GM18858 (cell line): ENCODE results near the gene MEGF6.

Source experiments
- ATAC-seq: cut with Tn5 transposase; IDR thresholded peaks from one replicate; pipeline ENCODE4 v1.9.1; 2021; ENCODE audit not compliant: unreplicated experiment

MEGF6 gene, protein sequence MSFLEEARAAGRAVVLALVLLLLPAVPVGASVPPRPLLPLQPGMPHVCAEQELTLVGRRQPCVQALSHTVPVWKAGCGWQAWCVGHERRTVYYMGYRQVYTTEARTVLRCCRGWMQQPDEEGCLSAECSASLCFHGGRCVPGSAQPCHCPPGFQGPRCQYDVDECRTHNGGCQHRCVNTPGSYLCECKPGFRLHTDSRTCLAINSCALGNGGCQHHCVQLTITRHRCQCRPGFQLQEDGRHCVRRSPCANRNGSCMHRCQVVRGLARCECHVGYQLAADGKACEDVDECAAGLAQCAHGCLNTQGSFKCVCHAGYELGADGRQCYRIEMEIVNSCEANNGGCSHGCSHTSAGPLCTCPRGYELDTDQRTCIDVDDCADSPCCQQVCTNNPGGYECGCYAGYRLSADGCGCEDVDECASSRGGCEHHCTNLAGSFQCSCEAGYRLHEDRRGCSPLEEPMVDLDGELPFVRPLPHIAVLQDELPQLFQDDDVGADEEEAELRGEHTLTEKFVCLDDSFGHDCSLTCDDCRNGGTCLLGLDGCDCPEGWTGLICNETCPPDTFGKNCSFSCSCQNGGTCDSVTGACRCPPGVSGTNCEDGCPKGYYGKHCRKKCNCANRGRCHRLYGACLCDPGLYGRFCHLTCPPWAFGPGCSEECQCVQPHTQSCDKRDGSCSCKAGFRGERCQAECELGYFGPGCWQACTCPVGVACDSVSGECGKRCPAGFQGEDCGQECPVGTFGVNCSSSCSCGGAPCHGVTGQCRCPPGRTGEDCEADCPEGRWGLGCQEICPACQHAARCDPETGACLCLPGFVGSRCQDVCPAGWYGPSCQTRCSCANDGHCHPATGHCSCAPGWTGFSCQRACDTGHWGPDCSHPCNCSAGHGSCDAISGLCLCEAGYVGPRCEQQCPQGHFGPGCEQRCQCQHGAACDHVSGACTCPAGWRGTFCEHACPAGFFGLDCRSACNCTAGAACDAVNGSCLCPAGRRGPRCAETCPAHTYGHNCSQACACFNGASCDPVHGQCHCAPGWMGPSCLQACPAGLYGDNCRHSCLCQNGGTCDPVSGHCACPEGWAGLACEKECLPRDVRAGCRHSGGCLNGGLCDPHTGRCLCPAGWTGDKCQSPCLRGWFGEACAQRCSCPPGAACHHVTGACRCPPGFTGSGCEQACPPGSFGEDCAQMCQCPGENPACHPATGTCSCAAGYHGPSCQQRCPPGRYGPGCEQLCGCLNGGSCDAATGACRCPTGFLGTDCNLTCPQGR (N-terminal part only)

GRCh38 chr1:3611170-3612019 is at the start of gene MEGF6:
Gene MEGF6 (minus strand): TSS chr1:3611508. CDS start chr1:3611268, 240 bp downstream.
- no peak for ATAC-seq

DNA sequence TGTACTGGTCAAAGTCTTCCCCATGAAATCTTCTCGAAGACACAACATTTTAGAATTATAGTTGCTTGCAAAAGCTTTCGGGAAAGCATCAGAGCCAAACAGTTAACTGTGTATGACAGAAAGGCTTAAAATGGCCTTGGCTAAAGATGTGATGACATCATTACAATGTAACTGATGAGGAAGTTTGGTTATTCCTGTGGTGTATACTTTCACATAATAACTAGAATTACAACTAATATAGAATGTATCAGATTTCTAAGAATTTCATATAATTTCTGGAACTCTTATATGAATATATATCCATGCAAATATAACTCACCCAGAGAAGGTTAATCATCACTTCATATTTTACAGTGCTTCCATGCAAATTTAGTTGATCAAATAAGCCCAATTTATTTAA is 49.4 kb upstream of the MEGF6 start:
- no peak for ATAC-seq

DNA sequence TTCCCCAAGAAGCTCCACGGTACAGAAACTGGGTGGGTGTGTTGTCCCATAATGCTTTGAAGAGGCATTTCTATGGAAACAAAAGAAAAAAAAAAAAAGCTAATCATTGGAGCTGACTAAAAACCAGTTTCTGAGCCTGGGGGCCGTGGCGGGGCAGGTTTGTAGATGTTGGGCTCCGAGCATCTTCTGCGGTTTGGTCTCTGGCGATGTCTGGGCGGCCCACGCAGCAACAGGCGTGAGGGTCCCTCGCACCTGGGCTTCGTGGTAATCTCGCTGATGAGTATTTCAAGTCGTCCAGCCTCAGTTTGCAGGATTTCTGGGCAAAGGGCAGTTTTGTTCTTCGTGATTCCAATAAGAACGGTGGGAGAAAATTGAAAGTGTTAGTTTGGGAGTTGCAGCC is 47.8 kb upstream of the MEGF6 start:
- no peak for ATAC-seq

DNA sequence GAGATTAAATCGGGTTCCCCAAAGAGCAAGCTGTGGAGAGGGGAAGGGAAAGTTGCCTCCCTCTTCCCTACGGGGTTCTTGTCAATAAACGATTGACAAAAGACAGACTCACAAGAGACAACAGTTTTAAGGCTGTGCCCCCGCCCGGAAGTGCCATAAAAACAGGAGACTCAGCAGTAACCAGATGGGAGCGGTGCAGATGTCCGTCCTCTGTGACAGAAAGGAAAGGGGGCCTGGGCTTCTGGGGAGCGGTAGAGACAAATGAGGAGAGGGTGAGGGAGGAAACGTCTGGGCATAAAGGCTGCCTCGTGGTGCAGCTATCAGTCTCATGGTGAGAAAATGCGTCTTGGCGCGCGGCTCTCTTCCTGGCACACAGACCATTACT is 46.9 kb upstream of the MEGF6 start:
- ATAC-seq: no peak

DNA sequence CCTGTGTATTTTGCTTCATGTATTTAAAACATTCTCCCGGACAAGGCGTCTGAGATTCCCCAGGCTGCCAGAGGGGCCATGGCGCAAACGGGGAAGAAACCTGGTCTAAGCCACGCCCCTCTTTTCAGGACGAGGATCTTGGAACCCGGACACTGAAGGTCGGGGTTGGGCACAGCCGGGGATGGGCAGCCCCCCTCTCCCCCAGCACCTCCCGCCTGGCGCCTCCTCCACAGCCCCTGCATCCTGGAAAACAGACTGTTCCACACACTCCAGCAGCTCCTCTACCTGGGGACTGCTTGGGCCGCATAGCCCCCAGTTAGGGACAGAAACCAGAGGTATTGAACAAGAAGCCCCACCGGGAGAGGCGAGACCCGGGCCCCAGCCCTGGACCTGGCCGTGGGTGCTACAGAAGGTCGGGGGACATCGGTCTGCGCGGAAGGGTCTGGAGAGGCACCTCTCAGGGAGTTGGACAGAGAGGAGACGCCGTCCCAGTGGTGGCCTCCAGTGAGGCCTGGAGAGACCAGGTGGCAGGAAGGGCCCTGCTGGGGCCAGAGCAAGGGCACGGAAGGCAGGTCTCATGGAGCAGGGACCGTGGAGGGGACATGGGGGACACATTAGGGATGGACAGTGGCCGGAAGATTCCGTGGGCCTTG is 46.4 kb upstream of the MEGF6 start:
- no peak for ATAC-seq

DNA sequence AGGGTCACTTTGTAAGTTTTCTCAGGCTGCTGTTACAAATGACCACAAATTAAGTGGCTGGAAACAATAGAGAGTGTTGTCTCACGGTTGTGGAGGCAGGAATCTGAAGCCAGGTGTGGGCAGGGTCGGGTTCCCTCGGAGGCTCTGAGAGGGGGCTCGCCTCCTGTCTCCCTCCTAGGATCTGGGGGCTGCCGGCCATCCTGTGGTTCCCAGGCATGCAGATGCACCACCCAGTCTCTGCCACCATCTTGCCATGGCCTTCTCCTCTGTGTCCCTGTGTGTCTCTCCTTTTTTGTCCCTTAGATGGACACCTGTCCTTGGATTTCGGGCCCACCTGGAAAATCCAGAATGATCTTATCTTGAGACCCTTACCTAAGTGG is 45.8 kb upstream of the MEGF6 start:
- ATAC-seq: peak; percentile 12

GRCh38 chr1:3656450-3657095 is 45.3 kb upstream of the MEGF6 start:
- peak; percentile 57 for ATAC-seq

DNA sequence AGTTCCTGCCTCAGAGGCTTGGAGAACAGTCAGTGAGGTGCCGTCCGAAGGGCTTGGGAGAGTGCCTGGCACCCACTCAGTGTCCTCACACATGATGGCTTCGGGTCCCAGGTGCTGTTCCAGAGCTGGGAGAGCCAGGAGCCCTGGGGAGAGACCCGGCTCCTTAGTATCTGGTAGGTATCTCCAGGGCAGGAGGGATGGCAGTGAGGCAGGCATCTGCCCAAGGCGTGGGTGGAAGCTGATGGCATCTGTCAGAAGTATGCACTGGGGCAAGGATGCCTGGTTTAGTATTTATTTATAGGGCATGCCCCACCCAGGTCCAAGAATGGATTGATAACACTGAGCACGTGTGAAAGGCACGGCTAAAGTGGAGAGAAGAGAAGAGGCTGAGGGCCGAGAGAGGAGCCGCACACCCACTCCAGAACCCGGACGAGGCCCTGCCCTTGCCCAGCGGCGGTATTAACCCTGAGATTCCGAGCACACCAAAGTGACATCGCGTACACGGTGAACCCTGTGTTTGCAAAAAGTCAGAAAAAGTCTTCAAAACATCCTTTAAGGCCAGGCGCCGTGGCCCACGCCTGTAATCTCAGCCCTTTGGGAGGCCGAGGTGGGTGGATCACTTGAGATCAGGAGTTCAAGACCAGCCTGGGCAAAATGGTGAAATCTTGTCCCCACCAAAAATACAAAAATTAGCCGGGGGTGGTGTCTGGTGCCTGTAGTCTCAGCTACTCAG is 43.4 kb upstream of the MEGF6 start:
- ATAC-seq: no peak

GRCh38 chr1:3653286-3653618 is 41.9 kb upstream of the MEGF6 start:
- ATAC-seq: no peak

GRCh38 chr1:3652548-3653285 is 41.4 kb upstream of the MEGF6 start:
- ATAC-seq: no peak

GRCh38 chr1:3651930-3652547 is 40.7 kb upstream of the MEGF6 start, which contains the start of gene TP73:
Gene TP73 (plus strand): TSS chr1:3652516. CDS start chr1:3682366, 29,850 bp downstream.
- no peak for ATAC-seq

DNA sequence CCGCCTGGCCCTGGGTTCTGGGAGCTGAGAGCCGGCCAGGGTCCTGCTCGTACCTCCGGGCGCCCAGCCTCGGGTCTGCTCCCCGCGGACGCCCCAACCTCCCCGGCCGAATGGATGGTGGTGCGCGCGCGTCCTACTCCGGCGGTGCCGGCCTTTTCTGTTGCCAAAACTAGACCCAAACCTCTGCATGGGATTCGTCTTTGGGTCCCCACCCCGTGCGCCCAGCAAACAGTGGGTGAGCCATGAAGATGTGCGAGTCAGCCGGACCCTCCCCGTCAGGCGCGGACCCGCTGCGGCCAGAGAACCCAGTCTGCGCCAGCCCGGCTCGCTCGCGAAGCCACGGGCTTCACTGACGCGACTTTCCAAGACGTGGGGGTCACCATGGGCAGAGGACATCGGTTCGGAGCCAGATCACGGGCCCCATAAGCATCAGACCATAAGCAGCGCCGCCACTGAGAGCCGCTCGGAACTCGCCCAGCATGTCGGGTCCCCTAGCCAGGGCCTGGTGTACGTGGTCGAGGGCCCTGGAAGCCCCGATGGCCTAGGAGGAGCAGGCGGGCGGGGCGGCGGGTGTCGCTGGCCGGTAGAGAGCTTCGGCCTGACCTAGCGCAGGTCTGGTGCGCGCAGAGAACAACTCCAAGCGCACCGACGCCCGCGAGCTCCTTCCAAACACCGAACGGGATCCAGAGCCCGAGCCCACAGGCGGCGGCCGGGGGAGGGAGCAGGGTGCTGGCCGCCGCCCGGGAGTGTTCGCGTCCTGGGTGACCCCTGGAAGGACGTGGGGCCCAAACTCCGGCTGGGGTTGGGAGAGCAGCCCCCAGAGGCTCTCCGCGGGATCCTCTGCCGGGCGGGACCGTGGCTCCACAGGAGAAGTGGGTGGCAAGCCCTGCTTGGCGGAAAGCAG is 40.0 kb upstream of the MEGF6 start:
- ATAC-seq: no peak

- no peak for ATAC-seq
These were observed 39.1 kb upstream of the MEGF6 start for GRCh38 chr1:3650248-3651025.

- ATAC-seq: peak; percentile 85
These were observed 38.3 kb upstream of the MEGF6 start, which contains the start of gene WRAP73 for GRCh38 chr1:3649342-3650247. Gene WRAP73 (minus strand): TSS chr1:3650103. CDS start chr1:3649999, 104 bp downstream.

DNA sequence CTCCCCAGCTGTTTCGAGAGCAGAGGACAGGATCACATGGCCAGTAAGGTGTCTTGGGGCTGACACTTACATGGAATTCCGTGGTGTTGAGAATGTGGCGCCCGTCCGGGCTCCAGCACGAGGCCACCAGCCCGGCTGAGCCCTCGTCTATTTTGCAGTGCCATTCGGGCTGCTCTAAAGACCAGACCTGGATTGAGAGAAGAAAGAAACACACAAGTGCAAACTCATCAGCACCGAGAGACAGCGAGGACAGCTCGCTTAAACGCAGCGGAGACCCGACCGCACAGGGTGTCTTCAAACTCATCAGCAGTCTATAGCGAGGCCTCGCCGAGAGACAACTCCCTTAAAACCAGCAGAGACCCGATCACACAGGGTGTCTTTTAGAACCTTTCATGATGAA is 35.3 kb upstream of the MEGF6 start:
- no peak for ATAC-seq
